ENCODE results near the gene TANGO2.

Gene TANGO2

DNA sequence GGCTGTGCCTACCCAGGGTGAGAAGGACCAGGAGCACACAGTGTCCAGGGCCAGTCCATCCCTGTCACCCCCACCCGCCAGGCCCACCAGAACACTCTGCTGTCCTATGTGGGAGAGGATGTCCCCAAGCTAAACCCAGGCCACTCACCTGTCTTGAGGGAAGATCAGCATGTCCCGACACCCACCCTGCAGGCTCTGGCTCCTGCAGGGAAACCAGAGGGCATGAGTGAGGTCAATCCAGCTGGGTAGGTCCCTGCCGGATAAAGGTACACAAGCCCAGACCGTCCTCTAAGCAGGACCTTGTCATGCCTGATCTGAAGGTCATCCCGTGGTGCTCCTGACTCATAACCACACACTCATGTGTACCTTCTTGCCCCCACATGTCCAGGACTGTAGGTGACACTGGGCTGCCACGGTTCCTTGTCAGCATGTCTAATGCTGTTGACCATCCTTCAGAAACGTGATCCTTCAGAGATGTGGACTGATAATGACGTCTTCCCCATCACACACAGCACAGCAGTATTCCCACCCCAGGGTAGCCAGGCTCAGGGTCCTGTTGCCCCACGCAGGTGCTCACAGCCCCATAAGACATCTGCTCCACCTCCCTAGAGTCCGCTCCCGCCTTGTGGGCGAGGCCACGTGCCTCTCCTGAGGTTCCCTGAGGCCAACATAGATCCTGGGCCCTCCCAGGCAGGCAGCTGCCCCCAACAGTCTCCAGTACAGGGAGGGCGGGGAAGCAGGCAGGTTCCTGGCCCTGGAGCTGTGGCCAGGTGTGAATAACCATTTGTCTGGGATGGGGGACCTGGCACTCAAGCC, 10.4 kb upstream of the TANGO2 start:
- Histone ChIP-seq H3K9me3 (ENCODE audit: control insufficient read depth, insufficient read depth, low read depth, low read length) (no peaks in the 10 kb centered on the region), H3K36me3 (ENCODE audit: control insufficient read depth, insufficient read depth, low read length) (no peaks in the 10 kb centered on the region), H3K9ac (ENCODE audit: low read length) (no peak overlapping the region), H3K27me3 (ENCODE audit: control insufficient read depth, insufficient read depth, low read length) (peaks cover 12% of the 10 kb centered on the region), H3K4me1 (ENCODE audit: control insufficient read depth, insufficient read depth, low read length) (peaks cover 9% of the 10 kb centered on the region), H3K4me3 (ENCODE audit: low read depth, low read length) (no peak overlapping the region), H3K27ac (ENCODE audit: low read depth, low read length) (no peak overlapping the region)

DNA sequence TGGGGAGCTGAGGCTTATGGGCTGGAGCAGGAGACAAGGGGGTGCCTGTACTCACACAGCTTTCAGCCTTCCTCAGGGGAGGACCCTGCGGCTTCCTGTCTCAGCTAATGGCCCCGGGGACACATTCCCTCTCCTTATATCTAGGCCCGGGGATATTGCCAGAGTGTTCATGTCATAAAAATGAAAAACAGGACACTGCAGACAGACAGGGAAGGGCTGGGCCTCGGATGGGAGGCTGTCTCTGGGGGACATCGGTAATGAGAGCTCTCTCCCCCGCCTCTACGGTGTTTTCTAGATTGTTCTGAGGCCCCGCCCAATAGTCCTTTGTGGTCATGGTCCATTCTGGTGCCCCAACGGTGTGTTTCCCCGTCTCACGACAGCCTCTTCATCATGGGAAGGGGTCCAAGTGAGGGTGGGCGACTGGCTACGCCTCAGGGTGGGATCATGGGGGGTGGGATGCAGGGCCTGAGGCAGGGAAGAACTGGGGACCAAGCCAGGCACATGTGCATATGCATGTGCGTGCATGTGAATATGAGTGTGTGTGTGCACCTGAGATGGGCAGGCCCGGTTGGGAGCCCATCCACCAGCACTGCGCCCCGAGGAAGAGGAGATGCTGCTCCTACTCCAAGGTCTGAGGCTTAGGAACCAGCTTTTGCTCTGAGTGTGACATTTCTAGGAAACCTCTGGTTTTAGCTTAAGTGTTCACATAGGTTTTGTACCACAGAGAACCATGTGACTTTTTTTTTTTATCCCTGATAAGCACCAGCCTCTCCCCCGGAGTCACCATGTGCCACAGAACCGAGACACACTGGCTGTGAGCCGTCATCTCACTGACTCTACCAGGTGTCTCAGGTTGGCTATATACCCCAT, 9.6 kb upstream of the TANGO2 start:
- peaks cover 9% of the 10 kb centered on the region for H3K4me1 ChIP-seq (ENCODE audit: control insufficient read depth, insufficient read depth, low read length)
- peaks cover 21% of the 10 kb centered on the region for H3K27me3 ChIP-seq (ENCODE audit: control insufficient read depth, insufficient read depth, low read length)
- H3K9me3 ChIP-seq (ENCODE audit: control insufficient read depth, insufficient read depth, low read depth, low read length): no peaks in the 10 kb centered on the region
- no peaks in the 10 kb centered on the region for H3K36me3 ChIP-seq (ENCODE audit: control insufficient read depth, insufficient read depth, low read length)
- H3K27ac ChIP-seq (ENCODE audit: low read depth, low read length): no peak overlapping the region
- H3K9ac ChIP-seq (ENCODE audit: low read length): no peak overlapping the region
- no peak overlapping the region for H3K4me3 ChIP-seq (ENCODE audit: low read depth, low read length)

DNA sequence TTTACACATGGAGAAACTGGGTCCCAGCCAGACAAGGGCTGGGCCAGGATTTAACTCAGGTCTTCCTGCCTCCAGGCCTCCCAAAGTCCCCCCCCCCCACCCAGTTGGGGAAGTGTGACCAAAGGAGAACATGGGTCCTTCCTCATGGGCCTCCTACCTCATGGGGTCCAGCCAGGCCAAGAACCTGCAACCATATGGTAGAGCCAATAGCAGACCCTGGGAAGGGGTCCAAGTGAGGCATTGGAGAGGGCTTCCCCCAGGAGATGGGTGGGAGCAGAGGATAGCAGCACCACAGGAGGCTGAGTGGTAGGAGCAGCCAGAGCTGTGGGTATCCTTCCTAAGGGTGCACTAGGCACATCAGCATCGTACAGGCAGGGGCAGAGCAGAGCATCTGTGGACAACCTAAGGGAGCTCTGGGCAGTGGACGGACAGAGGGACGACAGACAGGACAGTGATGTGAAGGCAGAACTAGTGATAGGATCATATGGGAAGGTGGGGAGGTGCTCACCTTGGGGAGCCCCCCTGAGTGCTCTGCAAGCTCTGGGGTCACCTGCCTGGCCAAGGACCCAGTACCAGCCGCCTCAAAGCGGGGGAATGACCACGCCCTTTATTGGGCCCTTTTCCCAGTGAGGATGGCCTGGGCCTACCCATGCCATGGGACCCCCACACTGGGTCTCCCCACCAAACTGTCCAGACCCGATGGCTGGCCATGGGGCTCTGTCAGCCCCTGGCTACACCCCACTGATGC, 8.7 kb upstream of the TANGO2 start:
- Histone ChIP-seq H3K27me3 (ENCODE audit: control insufficient read depth, insufficient read depth, low read length) (peaks cover 26% of the 10 kb centered on the region), H3K4me1 (ENCODE audit: control insufficient read depth, insufficient read depth, low read length) (peaks cover 10% of the 10 kb centered on the region), H3K9me3 (ENCODE audit: control insufficient read depth, insufficient read depth, low read depth, low read length) (no peaks in the 10 kb centered on the region), H3K9ac (ENCODE audit: low read length) (no peak overlapping the region), H3K27ac (ENCODE audit: low read depth, low read length) (no peak overlapping the region), H3K4me3 (ENCODE audit: low read depth, low read length) (no peak overlapping the region), H3K36me3 (ENCODE audit: control insufficient read depth, insufficient read depth, low read length) (no peaks in the 10 kb centered on the region)

DNA sequence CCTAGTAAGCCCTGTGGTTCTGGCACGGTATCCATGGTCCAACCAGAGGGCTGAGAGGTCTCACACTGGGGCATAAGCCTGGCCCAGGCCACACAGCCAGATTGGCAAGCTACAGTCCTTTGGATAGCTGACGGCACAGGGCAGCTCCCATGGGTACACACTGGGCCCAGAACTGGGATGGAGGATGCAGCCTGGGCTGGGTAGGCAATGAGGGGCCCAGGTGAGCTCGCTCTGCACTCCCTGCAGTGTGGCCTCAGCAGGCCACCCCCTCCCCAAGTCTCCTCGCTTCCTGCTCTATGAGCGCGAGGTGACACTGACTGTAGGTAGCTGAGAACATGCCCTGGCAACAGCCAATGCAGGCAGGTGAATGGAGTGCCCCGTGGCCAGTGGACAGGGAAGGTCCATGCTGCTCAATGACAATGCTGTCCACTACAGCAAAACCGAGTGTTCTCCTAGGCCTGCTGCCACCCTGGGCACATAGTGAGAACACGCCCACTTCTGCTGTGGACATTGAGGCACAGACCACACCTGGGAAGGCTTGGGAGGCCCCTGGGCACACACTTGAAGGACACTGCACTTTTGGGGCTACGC, 8.1 kb upstream of the TANGO2 start:
- Histone ChIP-seq H3K4me3 (ENCODE audit: low read depth, low read length) (no peak overlapping the region), H3K27me3 (ENCODE audit: control insufficient read depth, insufficient read depth, low read length) (peaks cover 32% of the 10 kb centered on the region), H3K9ac (ENCODE audit: low read length) (no peak overlapping the region), H3K9me3 (ENCODE audit: control insufficient read depth, insufficient read depth, low read depth, low read length) (no peaks in the 10 kb centered on the region), H3K36me3 (ENCODE audit: control insufficient read depth, insufficient read depth, low read length) (no peaks in the 10 kb centered on the region), H3K4me1 (ENCODE audit: control insufficient read depth, insufficient read depth, low read length) (peaks cover 11% of the 10 kb centered on the region), H3K27ac (ENCODE audit: low read depth, low read length) (no peak overlapping the region)

DNA sequence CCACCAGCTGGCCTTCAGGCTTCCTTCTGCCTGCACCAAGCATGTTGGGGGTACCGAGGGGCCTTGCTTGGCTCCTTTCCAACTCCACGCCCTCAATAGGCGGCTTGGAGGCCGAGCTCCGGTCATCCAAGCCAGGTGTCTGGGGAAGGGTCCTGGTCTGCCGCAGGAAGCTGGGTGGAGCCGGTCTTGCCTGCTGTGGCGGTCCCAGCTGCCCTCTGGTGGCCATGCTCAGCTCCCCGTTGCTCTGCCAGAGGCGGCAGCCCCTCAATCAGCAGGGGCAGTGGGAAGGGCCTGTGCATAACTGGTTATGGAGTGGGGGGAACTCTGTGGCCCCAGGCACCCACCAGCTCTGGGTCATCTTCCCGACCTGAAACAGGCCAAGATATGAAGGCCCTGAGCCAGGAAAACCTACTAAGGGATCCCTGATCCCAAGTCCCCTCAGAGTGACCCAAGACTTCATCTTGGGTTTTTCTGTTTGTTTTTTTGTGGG, 7.5 kb upstream of the TANGO2 start:
- Histone ChIP-seq H3K4me3 (ENCODE audit: low read depth, low read length) (no peak overlapping the region), H3K27ac (ENCODE audit: low read depth, low read length) (no peak overlapping the region), H3K4me1 (ENCODE audit: control insufficient read depth, insufficient read depth, low read length) (peaks cover 11% of the 10 kb centered on the region), H3K9ac (ENCODE audit: low read length) (no peak overlapping the region), H3K36me3 (ENCODE audit: control insufficient read depth, insufficient read depth, low read length) (no peaks in the 10 kb centered on the region), H3K27me3 (ENCODE audit: control insufficient read depth, insufficient read depth, low read length) (peaks cover 38% of the 10 kb centered on the region), H3K9me3 (ENCODE audit: control insufficient read depth, insufficient read depth, low read depth, low read length) (no peaks in the 10 kb centered on the region)

DNA sequence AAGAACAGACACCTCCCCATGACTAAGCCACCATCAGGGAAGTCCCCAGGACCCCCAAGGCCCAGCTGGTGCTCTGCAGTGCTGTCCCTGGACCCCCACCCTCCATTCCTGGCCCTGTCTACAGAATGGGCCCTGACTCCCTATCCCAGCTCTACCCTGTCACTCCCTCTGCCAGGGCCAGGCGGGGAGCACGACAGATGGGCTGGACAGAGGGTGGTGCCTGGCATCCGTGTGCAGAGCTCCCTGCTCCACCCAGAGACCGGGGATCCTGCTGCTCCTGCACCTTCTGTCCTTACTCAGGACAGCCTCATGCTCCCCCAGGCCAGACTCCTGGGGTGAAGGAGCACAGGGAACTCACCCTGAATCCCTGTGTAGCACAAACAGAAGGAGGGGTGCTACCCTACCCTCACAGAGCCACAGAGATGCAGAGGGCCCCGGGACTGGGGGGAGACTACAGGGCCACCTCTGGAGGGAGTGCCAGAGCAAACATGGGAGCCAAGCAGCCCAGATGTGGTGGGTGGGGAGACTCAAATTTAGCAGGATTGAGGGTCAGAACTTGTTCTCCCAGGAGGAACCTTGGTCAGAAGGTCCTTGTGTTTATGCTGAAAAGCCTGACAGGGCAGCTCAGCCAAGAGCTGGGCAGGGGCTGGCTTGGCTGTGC, 6.3 kb upstream of the TANGO2 start:
- peaks cover 11% of the 10 kb centered on the region for H3K4me1 ChIP-seq (ENCODE audit: control insufficient read depth, insufficient read depth, low read length)
- peaks cover 51% of the 10 kb centered on the region for H3K27me3 ChIP-seq (ENCODE audit: control insufficient read depth, insufficient read depth, low read length)
- H3K27ac ChIP-seq (ENCODE audit: low read depth, low read length): no peak overlapping the region
- H3K4me3 ChIP-seq (ENCODE audit: low read depth, low read length): no peak overlapping the region
- no peaks in the 10 kb centered on the region for H3K9me3 ChIP-seq (ENCODE audit: control insufficient read depth, insufficient read depth, low read depth, low read length)
- H3K9ac ChIP-seq (ENCODE audit: low read length): no peak overlapping the region
- no peaks in the 10 kb centered on the region for H3K36me3 ChIP-seq (ENCODE audit: control insufficient read depth, insufficient read depth, low read length)

DNA sequence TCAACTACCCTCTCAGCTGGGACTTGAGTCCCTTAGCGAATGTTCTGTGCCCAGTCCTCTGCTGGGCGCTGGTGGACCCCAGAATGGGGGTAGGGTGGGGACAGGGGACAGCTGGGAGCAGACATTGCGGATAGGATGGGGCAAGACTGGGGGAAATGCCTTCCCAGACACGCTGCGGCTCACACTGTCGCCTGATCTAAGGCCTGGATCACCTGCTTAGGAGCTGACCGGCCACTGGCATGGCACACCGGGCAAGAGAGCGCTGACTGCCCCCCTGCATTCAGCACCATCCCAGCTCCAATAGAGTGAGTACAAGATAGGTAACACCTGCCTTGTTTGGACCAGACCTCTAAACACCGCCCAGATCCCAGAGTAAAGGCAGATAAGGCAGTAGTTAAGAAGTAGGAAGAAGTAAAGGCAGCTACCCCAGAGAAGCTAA, 5.7 kb upstream of the TANGO2 start:
- Histone ChIP-seq H3K9ac (ENCODE audit: low read length) (no peak overlapping the region), H3K4me1 (ENCODE audit: control insufficient read depth, insufficient read depth, low read length) (peaks cover 11% of the 10 kb centered on the region)

DNA sequence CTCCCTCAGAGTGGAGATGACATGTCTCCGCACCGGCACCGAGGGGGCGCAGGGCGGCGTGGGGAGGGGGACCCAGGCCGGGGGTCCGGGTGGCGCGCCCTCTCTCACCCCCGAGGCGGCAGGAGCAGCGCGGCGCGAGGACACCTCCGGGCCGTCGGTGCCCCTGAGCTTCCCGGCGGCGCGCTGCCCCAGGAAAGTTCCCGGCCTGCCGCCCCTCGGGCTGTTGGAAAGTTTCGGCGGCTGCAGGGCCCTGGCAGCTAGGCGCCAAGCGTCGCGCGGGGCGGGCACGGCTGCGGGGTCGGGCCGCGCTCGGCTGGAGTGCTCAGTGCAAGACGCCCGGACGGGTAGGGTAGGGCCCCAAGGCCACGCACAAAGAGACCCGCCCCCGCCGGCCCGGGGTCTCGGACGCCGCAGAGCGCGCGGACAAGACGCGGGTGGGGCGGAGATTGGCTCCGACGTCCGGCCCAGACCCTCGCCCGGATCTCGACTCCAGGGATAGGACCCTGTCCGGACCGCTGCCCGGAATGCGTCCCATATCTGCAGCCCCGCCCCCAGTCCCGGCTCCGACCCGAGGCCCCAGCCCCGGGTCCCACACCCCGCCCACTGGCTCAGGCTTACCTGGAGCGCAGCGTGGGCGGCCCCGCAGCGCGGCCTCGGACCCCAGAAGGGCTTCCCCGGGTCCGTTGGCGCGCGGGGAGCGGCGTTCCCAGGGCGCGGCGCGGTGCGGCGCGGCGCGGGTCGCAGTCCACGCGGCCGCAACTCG, 4.8 kb upstream of the TANGO2 start:
- H3K4me3 ChIP-seq (ENCODE audit: low read depth, low read length): peak overlapping the region; percentile 82
- H3K9me3 ChIP-seq (ENCODE audit: control insufficient read depth, insufficient read depth, low read depth, low read length): no peaks in the 10 kb centered on the region
- H3K27me3 ChIP-seq (ENCODE audit: control insufficient read depth, insufficient read depth, low read length): peaks cover 60% of the 10 kb centered on the region
- H3K27ac ChIP-seq (ENCODE audit: low read depth, low read length): no peak overlapping the region
- no peaks in the 10 kb centered on the region for H3K36me3 ChIP-seq (ENCODE audit: control insufficient read depth, insufficient read depth, low read length)
- H3K4me1 ChIP-seq (ENCODE audit: control insufficient read depth, insufficient read depth, low read length): peaks cover 14% of the 10 kb centered on the region
- H3K9ac ChIP-seq (ENCODE audit: low read length): no peak overlapping the region

More for the DNA sequence above, 5.7 kb upstream of the TANGO2 start:
- no peak overlapping the region for H3K27ac ChIP-seq (ENCODE audit: low read depth, low read length)
- no peaks in the 10 kb centered on the region for H3K9me3 ChIP-seq (ENCODE audit: control insufficient read depth, insufficient read depth, low read depth, low read length)
- peak overlapping the region; percentile 82; the same call in 1 of the 2 replicates for H3K4me3 ChIP-seq (ENCODE audit: low read depth, low read length)
- H3K36me3 ChIP-seq (ENCODE audit: control insufficient read depth, insufficient read depth, low read length): no peaks in the 10 kb centered on the region
- peaks cover 56% of the 10 kb centered on the region for H3K27me3 ChIP-seq (ENCODE audit: control insufficient read depth, insufficient read depth, low read length)

DNA sequence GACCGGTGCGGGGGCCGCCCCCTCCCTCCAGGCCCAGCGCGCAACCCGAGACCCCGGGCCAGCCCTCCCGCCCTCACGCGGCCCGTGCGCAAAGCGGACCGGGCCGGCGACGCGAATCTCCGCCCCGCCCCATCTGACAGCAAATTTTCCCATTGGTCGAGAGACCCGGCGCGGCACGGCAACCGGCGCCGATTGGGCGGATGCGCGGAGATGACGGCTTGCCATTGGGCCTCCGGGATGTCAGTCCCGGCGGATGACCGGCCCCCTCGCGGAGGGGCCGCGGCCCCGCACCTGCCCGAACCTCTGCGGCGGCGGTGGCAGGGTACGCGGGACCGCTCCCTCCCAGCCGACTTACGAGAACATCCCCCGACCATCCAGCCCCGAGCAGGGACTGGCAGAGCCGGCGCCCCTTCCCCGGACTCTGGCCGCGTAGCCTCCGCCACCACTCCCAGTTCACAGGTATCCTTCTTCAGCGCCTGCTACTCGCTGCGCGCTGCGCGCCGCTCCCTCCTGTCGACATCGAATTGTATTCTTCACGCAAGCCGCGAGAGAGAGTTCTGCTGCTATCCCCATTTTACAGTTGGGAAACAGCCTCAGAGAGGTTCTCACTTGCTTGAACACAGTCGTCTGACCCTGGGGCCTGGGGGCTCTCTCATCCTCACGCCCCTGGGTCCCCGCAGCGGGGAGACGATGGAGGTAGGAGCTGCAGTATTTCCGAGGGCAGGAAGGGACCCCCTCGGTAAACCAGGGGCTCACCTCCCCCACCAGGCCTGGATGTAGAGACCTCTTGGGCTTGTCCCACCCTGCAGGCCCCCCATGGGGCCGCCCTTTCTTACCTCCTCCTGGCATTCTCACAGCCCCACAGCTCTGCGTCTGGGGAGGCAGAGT, 3.9 kb upstream of the TANGO2 start, which contains the start of gene ARVCF:
TSS of gene ARVCF (minus strand) at position 90 of the 888 bp plus-strand sequence. CDS start 26,029 bp downstream, outside the sequence.
- H3K9ac ChIP-seq (ENCODE audit: low read length): no peak within 1 kb of the TSS

More for the DNA sequence above, 3.9 kb upstream of the TANGO2 start, which contains the start of gene ARVCF:
- peak within 1 kb of the TSS; percentile 82 for H3K4me3 ChIP-seq (ENCODE audit: low read depth, low read length)
- H3K27ac ChIP-seq (ENCODE audit: low read depth, low read length): no peak within 1 kb of the TSS
- no peaks in the 10 kb centered on the region for H3K9me3 ChIP-seq (ENCODE audit: control insufficient read depth, insufficient read depth, low read depth, low read length)
- no peaks in the 10 kb centered on the region for H3K36me3 ChIP-seq (ENCODE audit: control insufficient read depth, insufficient read depth, low read length)
- peaks cover 60% of the 10 kb centered on the region for H3K27me3 ChIP-seq (ENCODE audit: control insufficient read depth, insufficient read depth, low read length)
- peaks cover 21% of the 10 kb centered on the region for H3K4me1 ChIP-seq (ENCODE audit: control insufficient read depth, insufficient read depth, low read length)

Data from HUES6 (cell line).